ENCODE data around the gene FOXP1.

The FOXP1 gene

DNA sequence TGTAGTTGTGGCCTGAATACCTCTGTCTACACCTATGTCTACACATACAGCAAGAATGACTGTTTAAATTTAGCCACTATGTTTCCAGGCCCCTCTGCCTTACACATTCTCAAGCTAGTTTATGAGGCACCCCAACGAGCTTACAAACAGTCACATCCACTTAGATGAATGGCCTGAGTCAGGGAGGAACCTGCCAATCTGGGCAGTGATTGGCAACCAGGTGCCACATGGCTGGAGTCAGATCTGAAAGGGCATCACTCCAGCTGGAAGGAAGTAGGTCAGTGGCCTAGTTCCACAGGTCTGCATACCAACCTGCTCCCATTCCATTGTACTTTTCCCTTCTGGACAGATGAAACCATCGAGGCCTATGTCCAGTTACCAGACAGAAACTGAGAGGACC, 136.3 kb downstream of the FOXP1 start:
- Histone ChIP-seq H3K4me2 (ENCODE audit: low read depth, low read length, poor library complexity, severe bottlenecking) (no peak overlapping the region), H3F3A (ENCODE audit: insufficient read depth) (peaks cover 25% of the 10 kb centered on the region), H3K27me3 (ENCODE audit: low read length) (no peaks in the 10 kb centered on the region), H3K79me2 (ENCODE audit: insufficient read depth, low read length) (no peaks in the 10 kb centered on the region), H3K4me3 (ENCODE audit: insufficient read depth, low read length, poor library complexity, severe bottlenecking) (no peak overlapping the region), H3K36me3 (ENCODE audit: low read length) (no peaks in the 10 kb centered on the region), H3K9me3 (ENCODE audit: insufficient read depth, low read length) (no peaks in the 10 kb centered on the region), H3K9ac (ENCODE audit: low read length) (no peak overlapping the region), H3K27ac (ENCODE audit: low read depth, low read length) (no peak overlapping the region), H3K9me2 (replicated peaks; ENCODE audit: insufficient read depth, low read length) (no peaks in the 10 kb centered on the region), H4K20me1 (ENCODE audit: low read depth, low read length) (no peaks in the 10 kb centered on the region), H2AFZ (ENCODE audit: low read depth, low read length, severe bottlenecking) (no peak overlapping the region)
- TF ChIP-seq EZH2phosphoT487 (conservative IDR thresholded peaks at IDR 0.05; ENCODE audit: low read length), result no peak
- TF ChIP-seq, protein P1, sequence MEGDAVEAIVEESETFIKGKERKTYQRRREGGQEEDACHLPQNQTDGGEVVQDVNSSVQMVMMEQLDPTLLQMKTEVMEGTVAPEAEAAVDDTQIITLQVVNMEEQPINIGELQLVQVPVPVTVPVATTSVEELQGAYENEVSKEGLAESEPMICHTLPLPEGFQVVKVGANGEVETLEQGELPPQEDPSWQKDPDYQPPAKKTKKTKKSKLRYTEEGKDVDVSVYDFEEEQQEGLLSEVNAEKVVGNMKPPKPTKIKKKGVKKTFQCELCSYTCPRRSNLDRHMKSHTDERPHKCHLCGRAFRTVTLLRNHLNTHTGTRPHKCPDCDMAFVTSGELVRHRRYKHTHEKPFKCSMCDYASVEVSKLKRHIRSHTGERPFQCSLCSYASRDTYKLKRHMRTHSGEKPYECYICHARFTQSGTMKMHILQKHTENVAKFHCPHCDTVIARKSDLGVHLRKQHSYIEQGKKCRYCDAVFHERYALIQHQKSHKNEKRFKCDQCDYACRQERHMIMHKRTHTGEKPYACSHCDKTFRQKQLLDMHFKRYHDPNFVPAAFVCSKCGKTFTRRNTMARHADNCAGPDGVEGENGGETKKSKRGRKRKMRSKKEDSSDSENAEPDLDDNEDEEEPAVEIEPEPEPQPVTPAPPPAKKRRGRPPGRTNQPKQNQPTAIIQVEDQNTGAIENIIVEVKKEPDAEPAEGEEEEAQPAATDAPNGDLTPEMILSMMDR (IDR thresholded peaks at IDR 0.05; ENCODE audit: insufficient read depth, low read length, poor library complexity, severe bottlenecking), result no peak

DNA sequence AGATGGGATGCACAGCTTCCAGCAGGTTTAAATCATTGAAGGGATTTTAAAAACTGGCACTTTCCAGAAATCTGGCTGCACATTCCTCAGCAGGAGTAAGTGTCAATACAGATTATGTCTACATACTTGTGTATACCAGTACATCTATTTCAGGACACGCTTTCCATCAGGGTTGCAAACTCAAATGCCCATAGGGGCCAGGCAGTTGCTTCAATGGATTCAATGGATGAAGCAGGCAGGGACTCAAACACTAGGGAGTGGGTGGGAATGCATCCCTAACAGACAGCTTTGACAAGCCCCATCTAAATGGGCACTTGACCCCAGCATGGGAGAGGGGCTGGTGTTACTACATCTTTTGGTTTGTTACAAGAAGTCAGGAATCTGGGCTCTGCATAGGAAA, 136.8 kb downstream of the FOXP1 start:
- Histone ChIP-seq H3K79me2 (ENCODE audit: insufficient read depth, low read length) (no peaks in the 10 kb centered on the region), H4K20me1 (ENCODE audit: low read depth, low read length) (no peaks in the 10 kb centered on the region), H3K36me3 (ENCODE audit: low read length) (no peaks in the 10 kb centered on the region), H3K27ac (ENCODE audit: low read depth, low read length) (no peak overlapping the region), H3K4me2 (ENCODE audit: low read depth, low read length, poor library complexity, severe bottlenecking) (no peak overlapping the region), H2AFZ (ENCODE audit: low read depth, low read length, severe bottlenecking) (no peak overlapping the region), H3K9me2 (replicated peaks; ENCODE audit: insufficient read depth, low read length) (no peaks in the 10 kb centered on the region), H3F3A (ENCODE audit: insufficient read depth) (peaks cover 29% of the 10 kb centered on the region), H3K9me3 (ENCODE audit: insufficient read depth, low read length) (no peaks in the 10 kb centered on the region), H3K4me3 (ENCODE audit: insufficient read depth, low read length, poor library complexity, severe bottlenecking) (no peak overlapping the region), H3K9ac (ENCODE audit: low read length) (no peak overlapping the region), H3K27me3 (ENCODE audit: low read length) (no peaks in the 10 kb centered on the region)
- TF ChIP-seq, protein P1 (IDR thresholded peaks at IDR 0.05; ENCODE audit: insufficient read depth, low read length, poor library complexity, severe bottlenecking), result no peak
- TF ChIP-seq EZH2phosphoT487 (conservative IDR thresholded peaks at IDR 0.05; ENCODE audit: low read length), result no peak

DNA sequence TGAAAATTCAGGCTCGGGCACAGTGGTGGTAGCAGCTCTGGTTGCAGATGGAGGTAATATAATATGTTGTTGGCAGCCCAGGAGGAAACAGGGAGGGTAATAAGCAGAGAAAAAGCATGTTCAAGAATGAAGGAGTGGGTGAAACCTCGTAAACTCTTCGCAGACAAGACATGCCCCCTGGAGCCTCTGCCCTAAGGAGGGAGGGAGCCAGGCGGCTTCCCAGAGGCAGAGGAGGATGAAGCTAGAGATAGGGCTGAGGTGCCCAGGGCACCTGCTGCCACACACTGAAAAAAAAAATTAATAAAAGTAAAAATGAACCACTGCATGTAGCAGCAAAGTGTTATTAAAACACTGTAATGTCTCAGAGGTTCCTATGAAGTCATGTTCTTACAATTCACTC, 137.3 kb downstream of the FOXP1 start:
- H3K4me3 ChIP-seq (ENCODE audit: insufficient read depth, low read length, poor library complexity, severe bottlenecking), result no peak overlapping the region
- peaks cover 34% of the 10 kb centered on the region for H3F3A ChIP-seq (ENCODE audit: insufficient read depth)
- TF ChIP-seq EZH2phosphoT487 (conservative IDR thresholded peaks at IDR 0.05; ENCODE audit: low read length), result no peak
- TF ChIP-seq, protein P1 (IDR thresholded peaks at IDR 0.05; ENCODE audit: insufficient read depth, low read length, poor library complexity, severe bottlenecking), result no peak
- no peaks in the 10 kb centered on the region for H3K9me2 ChIP-seq (replicated peaks; ENCODE audit: insufficient read depth, low read length)
- H3K4me2 ChIP-seq (ENCODE audit: low read depth, low read length, poor library complexity, severe bottlenecking), result no peak overlapping the region
- no peaks in the 10 kb centered on the region for H3K27me3 ChIP-seq (ENCODE audit: low read length)
- no peak overlapping the region for H3K9ac ChIP-seq (ENCODE audit: low read length)
- no peaks in the 10 kb centered on the region for H3K36me3 ChIP-seq (ENCODE audit: low read length)
- no peaks in the 10 kb centered on the region for H3K9me3 ChIP-seq (ENCODE audit: insufficient read depth, low read length)
- no peaks in the 10 kb centered on the region for H4K20me1 ChIP-seq (ENCODE audit: low read depth, low read length)
- H3K27ac ChIP-seq (ENCODE audit: low read depth, low read length), result no peak overlapping the region
- H3K79me2 ChIP-seq (ENCODE audit: insufficient read depth, low read length), result no peaks in the 10 kb centered on the region
- H2AFZ ChIP-seq (ENCODE audit: low read depth, low read length, severe bottlenecking), result no peak overlapping the region

Measured in SU-DHL-6 (cell line).